NB4 (cell line): ENCODE measurements around the gene FBXO44.

Experiments
- DNase-seq: peaks from one replicate; pipeline ENCODE4 v3.0.0; 2010; ENCODE audit warnings: low read depth
- H3K4me3 ChIP-seq: one replicate; pipeline ENCODE4 v1.5.1; 2011; ENCODE audit warnings: mild to moderate bottlenecking, low read depth, low read length, moderate library complexity
- CTCF ChIP-seq: IDR thresholded peaks from one replicate; pipeline ENCODE4 v1.5.1; 2012; ENCODE audit warnings: low read depth, low read length
- MAX ChIP-seq: IDR thresholded peaks from 2 replicates; pipeline ENCODE4 v1.6.1; 2011; ENCODE audit warnings: low read depth, low read length
- MYC ChIP-seq: IDR thresholded peaks from 2 replicates; pipeline ENCODE4 v1.6.1; 2011; ENCODE audit warnings: low read depth, low read length
- POLR2A ChIP-seq: IDR thresholded peaks from 2 replicates; pipeline ENCODE4 v1.6.1; 2011; ENCODE audit warnings: mild to moderate bottlenecking; ENCODE audit not compliant: insufficient read length; ENCODE audit errors: extremely low read depth

The FBXO44 gene

GRCh38 chr1:11682287-11682771 is 27.7 kb downstream of the FBXO44 start:
- H3K4me3 ChIP-seq = peak overlapping the region; percentile 61
- DNase-seq = no peak
- no peak for TF ChIP-seq POLR2A
- no peak for TF ChIP-seq MAX
- no peak for TF ChIP-seq MYC
- TF ChIP-seq CTCF = no peak

DNA sequence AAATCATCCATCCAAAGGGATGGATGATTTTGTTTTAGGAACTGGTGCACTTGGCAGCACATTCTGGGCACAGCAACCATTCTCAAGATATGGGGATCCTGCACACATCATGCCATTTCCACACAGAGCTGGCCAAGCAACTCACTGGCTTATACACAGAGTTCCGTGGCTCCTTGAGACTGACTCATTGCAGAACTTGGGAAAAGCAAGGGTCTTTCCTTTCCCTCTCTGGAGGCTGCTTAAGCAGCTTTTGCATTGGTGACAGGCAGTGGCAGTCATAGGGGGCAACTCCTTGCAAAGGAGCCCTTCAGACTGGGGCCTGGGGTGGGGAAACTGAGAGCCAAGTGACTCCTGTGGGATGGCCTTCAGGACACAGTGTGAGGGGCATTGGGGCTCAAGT is 28.1 kb downstream of the FBXO44 start:
- DNase-seq = no peak
- no peak overlapping the region for H3K4me3 ChIP-seq
- no peak for TF ChIP-seq POLR2A
- no peak for TF ChIP-seq CTCF
- TF ChIP-seq MAX = no peak
- no peak for TF ChIP-seq MYC

DNA sequence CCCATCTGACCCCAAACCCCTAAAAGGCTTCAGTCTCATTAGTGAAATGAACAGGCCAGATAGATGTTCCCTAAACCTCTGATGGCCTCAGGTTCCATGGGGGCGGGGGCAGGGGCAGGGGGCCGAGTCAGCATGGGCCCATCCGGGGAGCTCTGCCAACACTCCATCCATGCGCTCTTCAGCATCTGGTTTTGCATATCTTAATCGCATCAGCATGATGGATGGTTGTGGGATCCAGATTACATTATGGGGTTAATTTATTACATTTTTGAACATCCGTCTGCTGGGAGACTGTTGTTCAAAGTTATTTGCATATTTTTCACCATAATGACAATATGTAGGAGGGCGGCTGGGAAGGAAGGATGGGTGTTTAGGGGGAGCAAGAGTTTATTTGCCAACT is 29.4 kb downstream of the FBXO44 start:
- no peak for TF ChIP-seq CTCF
- no peak for TF ChIP-seq MAX
- H3K4me3 ChIP-seq = no peak overlapping the region
- DNase-seq = no peak

- DNase-seq = no peak
- no peak overlapping the region for H3K4me3 ChIP-seq
- TF ChIP-seq MAX = no peak
- no peak for TF ChIP-seq POLR2A
- TF ChIP-seq CTCF = no peak
- no peak for TF ChIP-seq MYC
Observed at GRCh38 chr1:11685210-11685752, 30.6 kb downstream of the FBXO44 start.

DNA sequence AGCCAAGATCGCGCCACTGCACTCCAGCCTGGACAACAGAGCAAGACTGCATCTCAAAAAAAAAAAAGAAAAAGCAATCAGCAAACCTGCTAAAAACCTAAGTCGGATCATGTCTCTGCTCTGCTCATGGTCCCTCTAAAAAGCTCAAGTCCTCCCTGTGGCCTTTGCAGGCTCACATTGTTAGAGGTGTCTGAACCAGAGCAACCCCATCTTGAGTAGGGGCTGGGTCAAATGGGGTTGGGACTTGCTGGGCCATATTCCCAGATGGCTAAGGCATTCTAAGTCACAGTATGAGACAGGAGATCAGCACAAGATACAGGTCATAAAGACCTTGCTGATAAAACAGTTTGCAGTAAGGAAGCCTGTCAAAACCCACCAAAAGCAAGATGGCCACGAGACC is 33.8 kb downstream of the FBXO44 start:
- TF ChIP-seq MYC (no peak), CTCF (no peak), POLR2A (no peak), MAX (no peak)
- H3K4me3 ChIP-seq = no peak overlapping the region
- DNase-seq = no peak
